Loucy (cell line): ENCODE measurements around the gene PEMT.

Experiments
- H2AFZ ChIP-seq: fragments of 200-600 bp; sonication (generic); 2 replicates; pipeline ENCODE4 v1.6.0; 2016; ENCODE audit warnings: antibody characterized with exemption, mild to moderate bottlenecking, low read length, moderate library complexity
- H3F3A ChIP-seq: fragments of 200-600 bp; 2 replicates; pipeline ENCODE4 v1.6.0; 2016; ENCODE audit warnings: antibody characterized with exemption, low read depth, mild to moderate bottlenecking
- H3K27me3 ChIP-seq: fragments of 200-600 bp; sonication (generic); 2 replicates; pipeline ENCODE4 v1.6.1; 2014; ENCODE audit warnings: low read length, mild to moderate bottlenecking; ENCODE audit not compliant: insufficient read depth, poor library complexity, severe bottlenecking
- H3K36me3 ChIP-seq: fragments of 200-600 bp; sonication (generic); 2 replicates; pipeline ENCODE4 v1.6.1; 2016; ENCODE audit warnings: low read length; ENCODE audit not compliant: insufficient read depth
- H3K4me1 ChIP-seq: fragments of 200-600 bp; sonication (generic); 2 replicates; pipeline ENCODE4 v1.5.1; 2014; ENCODE audit warnings: low read length, mild to moderate bottlenecking; ENCODE audit not compliant: insufficient read depth, poor library complexity, severe bottlenecking
- H3K4me2 ChIP-seq: fragments of 200-600 bp; sonication (generic); 2 replicates; pipeline ENCODE4 v1.6.0; 2014; ENCODE audit warnings: antibody characterized with exemption, low read length, low read depth, mild to moderate bottlenecking; ENCODE audit not compliant: poor library complexity, severe bottlenecking
- H3K4me3 ChIP-seq: fragments of 200-600 bp; sonication (generic); 2 replicates; pipeline ENCODE4 v1.5.1; 2014; ENCODE audit warnings: low read length, mild to moderate bottlenecking, mixed read lengths; ENCODE audit not compliant: poor library complexity, severe bottlenecking
- H3K79me2 ChIP-seq: fragments of 200-600 bp; sonication (generic); 2 replicates; pipeline ENCODE4 v1.6.1; 2014; ENCODE audit warnings: low read length; ENCODE audit not compliant: insufficient read depth
- H3K9ac ChIP-seq: fragments of 200-600 bp; sonication (generic); 2 replicates; pipeline ENCODE4 v1.6.0; 2014; ENCODE audit warnings: mild to moderate bottlenecking, low read depth, low read length, moderate library complexity; ENCODE audit not compliant: poor library complexity, severe bottlenecking
- H3K9me2 ChIP-seq: fragments of 200-600 bp; sonication (generic); replicated peaks from 2 replicates; pipeline ENCODE4 v1.6.1; 2016; ENCODE audit warnings: low read depth, low read length, mixed read lengths
- H3K9me3 ChIP-seq: fragments of 200-600 bp; sonication (generic); 2 replicates; pipeline ENCODE4 v1.6.1; 2014; ENCODE audit warnings: mild to moderate bottlenecking, antibody characterized with exemption, low read length, low read depth; ENCODE audit not compliant: insufficient read depth
- H4K20me1 ChIP-seq: fragments of 200-600 bp; sonication (generic); 2 replicates; pipeline ENCODE4 v1.6.0; 2014; ENCODE audit warnings: antibody characterized with exemption, low read length, mild to moderate bottlenecking; ENCODE audit not compliant: insufficient read depth, poor library complexity, severe bottlenecking
- EZH2phosphoT487 ChIP-seq: fragments of 200-600 bp; IDR thresholded peaks from 2 replicates; pipeline ENCODE4 v1.6.1; 2018; ENCODE audit warnings: antibody characterized with exemption, mild to moderate bottlenecking, moderate library complexity, borderline replicate concordance
- TF ChIP-seq, protein P1 (sequence below): fragments of 200-600 bp; sonication (generic); conservative IDR thresholded peaks from 2 replicates; pipeline ENCODE4 v1.5.1; 2014; ENCODE audit warnings: mild to moderate bottlenecking, antibody characterized with exemption, low read length

Gene PEMT

DNA sequence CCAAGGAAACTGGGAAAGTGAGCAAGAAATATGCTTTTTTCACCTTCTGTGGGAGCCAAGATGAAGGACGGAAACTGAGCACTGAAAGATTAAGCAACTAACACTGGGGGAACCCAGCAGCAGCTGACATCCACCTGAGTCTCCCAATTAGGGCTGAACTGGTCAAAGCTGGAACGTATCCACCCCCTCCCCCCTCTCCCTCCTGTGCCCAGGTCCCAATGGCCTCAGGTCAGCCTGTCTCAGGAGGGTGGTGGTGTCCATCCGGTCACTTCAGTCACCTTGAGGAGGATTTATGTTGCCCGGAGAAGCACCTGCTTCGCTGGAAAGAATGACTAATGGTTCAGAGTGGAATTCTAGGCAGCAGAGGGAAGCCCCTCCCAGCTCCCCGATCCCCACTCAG, 10.0 kb downstream of the PEMT start:
- Histone ChIP-seq H3K9me3 (no peaks in the 10 kb centered on the region), H3K4me2 (no peak overlapping the region), H3K9me2 (no peaks in the 10 kb centered on the region), H2AFZ (no peak overlapping the region), H3K4me3 (no peak overlapping the region), H3K9ac (no peak overlapping the region), H3K36me3 (no peaks in the 10 kb centered on the region; the same call in 1 of the 2 replicates), H3K79me2 (no peaks in the 10 kb centered on the region), H3K4me1 (no peaks in the 10 kb centered on the region), H3K27me3 (no peaks in the 10 kb centered on the region), H3F3A (no peaks in the 10 kb centered on the region), H4K20me1 (no peaks in the 10 kb centered on the region)
- TF ChIP-seq, protein P1, sequence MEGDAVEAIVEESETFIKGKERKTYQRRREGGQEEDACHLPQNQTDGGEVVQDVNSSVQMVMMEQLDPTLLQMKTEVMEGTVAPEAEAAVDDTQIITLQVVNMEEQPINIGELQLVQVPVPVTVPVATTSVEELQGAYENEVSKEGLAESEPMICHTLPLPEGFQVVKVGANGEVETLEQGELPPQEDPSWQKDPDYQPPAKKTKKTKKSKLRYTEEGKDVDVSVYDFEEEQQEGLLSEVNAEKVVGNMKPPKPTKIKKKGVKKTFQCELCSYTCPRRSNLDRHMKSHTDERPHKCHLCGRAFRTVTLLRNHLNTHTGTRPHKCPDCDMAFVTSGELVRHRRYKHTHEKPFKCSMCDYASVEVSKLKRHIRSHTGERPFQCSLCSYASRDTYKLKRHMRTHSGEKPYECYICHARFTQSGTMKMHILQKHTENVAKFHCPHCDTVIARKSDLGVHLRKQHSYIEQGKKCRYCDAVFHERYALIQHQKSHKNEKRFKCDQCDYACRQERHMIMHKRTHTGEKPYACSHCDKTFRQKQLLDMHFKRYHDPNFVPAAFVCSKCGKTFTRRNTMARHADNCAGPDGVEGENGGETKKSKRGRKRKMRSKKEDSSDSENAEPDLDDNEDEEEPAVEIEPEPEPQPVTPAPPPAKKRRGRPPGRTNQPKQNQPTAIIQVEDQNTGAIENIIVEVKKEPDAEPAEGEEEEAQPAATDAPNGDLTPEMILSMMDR: no peak

DNA sequence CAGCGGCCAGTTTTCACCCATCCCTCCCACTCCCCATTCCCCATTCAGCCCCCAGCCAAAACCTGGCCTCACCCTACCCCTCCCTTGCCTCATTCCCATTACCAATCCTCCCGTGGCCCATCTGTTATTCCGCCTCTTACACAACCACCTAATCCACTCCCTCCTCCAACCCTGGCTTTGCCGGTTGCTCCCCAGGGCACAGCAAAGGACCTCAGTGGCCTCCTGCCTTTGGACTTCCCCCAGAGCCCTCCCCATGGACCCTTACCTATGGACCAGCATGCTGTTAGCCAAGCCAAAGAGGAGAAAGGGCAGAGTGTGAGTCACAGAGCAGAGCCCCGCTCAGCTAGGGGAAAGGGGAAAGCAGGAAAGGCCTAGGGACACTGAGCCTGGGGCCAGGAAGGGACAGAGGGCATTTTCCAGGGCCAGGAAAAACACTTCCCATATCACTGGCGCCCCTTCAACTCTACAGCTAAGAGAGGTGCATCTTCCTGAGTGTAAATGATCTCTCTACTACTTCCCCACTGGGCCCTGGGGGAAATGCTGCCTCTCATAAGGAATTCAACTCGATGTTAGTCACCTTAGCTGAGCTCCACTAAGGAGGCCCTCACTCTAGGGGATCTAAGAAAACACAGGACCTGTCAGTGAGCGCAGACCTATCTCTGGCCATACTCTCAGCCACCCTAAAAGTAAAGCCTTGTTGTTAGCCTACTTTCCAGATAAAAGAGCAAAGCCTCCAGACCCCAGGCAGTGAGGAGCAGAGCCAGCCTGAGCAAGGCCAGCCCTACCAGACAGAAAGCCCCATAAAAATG, 10.6 kb downstream of the PEMT start:
- Histone ChIP-seq H3K36me3 (no peaks in the 10 kb centered on the region; the same call in 1 of the 2 replicates), H3K4me2 (no peak overlapping the region), H4K20me1 (no peaks in the 10 kb centered on the region), H3F3A (no peaks in the 10 kb centered on the region), H3K79me2 (no peaks in the 10 kb centered on the region), H2AFZ (no peak overlapping the region), H3K9me3 (no peaks in the 10 kb centered on the region), H3K4me3 (no peak overlapping the region), H3K27me3 (no peaks in the 10 kb centered on the region), H3K9me2 (no peaks in the 10 kb centered on the region), H3K4me1 (no peaks in the 10 kb centered on the region), H3K9ac (no peak overlapping the region)
- TF ChIP-seq, protein P1: no peak
- TF ChIP-seq EZH2phosphoT487: no peak

DNA sequence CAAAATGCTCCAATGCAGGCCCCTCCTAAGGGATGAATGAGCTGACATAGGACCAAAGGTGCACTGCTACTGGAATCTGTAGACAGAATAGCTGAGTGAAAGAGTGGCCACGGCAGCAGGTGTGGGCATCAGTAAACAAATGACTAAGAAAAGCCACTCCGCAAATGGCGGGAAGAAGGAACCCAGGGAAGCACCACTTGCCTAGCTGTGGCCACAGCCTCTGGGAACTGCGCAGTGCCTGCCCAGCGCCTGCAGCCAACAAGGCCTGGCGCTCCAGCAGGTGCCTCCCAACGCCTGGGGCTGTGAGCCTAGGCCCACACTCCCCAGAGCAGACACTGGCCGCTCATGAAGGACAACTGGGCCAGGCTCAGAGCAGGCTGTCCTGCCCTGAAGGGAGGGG, 11.8 kb downstream of the PEMT start:
- Histone ChIP-seq H3F3A (no peaks in the 10 kb centered on the region), H3K9me2 (no peaks in the 10 kb centered on the region), H3K4me2 (no peak overlapping the region), H3K36me3 (no peaks in the 10 kb centered on the region; the same call in 1 of the 2 replicates), H4K20me1 (no peaks in the 10 kb centered on the region), H3K4me1 (no peaks in the 10 kb centered on the region), H3K4me3 (no peak overlapping the region), H3K27me3 (no peaks in the 10 kb centered on the region), H3K9me3 (no peaks in the 10 kb centered on the region), H2AFZ (no peak overlapping the region), H3K9ac (no peak overlapping the region), H3K79me2 (no peaks in the 10 kb centered on the region)
- TF ChIP-seq EZH2phosphoT487: no peak
- TF ChIP-seq, protein P1: no peak
